ENCODE results near the gene COQ2.
"Not testable (repeated sequence)": the region's sequence is repeated elsewhere in the genome, so short reads cannot be mapped to it uniquely, and the experiment has no call there.

The COQ2 gene

GRCh38 chr4:83248486-83248885, 36.1 kb downstream of the COQ2 start:
- Mint-ChIP-seq H3K4me3 (no peak overlapping the region), H3K4me1 (peaks cover 25 to 50% of the 10 kb centered on the region in 2 donors), H3K9me3 (peaks cover 0 to 5% of the 10 kb centered on the region in 2 donors), H3K27me3 (no peaks in the 10 kb centered on the region), H3K36me3 (peaks cover 5 to 8% of the 10 kb centered on the region in 2 donors), H3K27ac (no peak overlapping the region)
- DNase-seq (no peak), ATAC-seq (replicated peaks) (no peak)

- Mint-ChIP-seq H3K4me1 (peaks cover 26 to 51% of the 10 kb centered on the region in 2 donors), H3K4me3 (no peak overlapping the region), H3K36me3 (peaks cover 5 to 11% of the 10 kb centered on the region in 2 donors), H3K9me3 (peaks cover 0 to 5% of the 10 kb centered on the region in 2 donors), H3K27ac (peak overlapping the region; percentile 83), H3K27me3 (no peaks in the 10 kb centered on the region)
- DNase-seq (no peak), ATAC-seq (replicated peaks) (no peak)
Measured at GRCh38 chr4:83247415-83248357, 36.9 kb downstream of the COQ2 start.

GRCh38 chr4:83241132-83241531, 43.5 kb downstream of the COQ2 start:
- peaks cover 27 to 69% of the 10 kb centered on the region in 2 donors for H3K4me1 Mint-ChIP-seq
- ATAC-seq (replicated peaks), result no peak

DNA sequence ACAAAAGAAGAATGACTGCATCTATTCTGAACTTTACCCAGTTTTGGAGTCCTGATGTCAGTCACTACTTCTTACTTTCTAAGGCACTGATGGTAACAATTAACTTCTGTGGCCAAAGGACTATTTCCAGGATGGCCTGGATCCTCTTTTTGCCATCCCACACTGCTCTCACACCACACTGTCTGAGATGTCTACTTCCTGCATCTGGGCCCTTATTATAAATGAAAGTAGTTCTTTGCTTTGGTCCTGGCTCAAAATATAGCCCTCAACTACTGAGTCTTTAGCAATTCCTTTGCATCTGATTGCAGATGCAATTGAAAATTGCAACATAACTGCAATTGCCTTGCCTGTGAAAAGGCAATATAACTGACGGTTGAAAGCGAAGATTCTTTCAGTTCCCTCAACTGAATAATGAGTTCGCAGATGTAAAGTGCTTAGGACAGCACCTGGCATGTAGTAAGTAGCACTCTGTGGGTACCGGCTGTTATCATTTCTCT, 44.2 kb downstream of the COQ2 start:
- no peaks in the 10 kb centered on the region for H3K27me3 Mint-ChIP-seq

More at GRCh38 chr4:83241132-83241531, 43.5 kb downstream of the COQ2 start:
- peak overlapping the region; percentile 10 to 39 for H3K4me3 Mint-ChIP-seq
- no peak overlapping the region for H3K27ac Mint-ChIP-seq
- DNase-seq, result no peak
- peaks cover 0 to 6% of the 10 kb centered on the region in 2 donors for H3K9me3 Mint-ChIP-seq
- H3K36me3 Mint-ChIP-seq, result peaks cover 5 to 11% of the 10 kb centered on the region in 2 donors
- no peaks in the 10 kb centered on the region for H3K27me3 Mint-ChIP-seq

DNA sequence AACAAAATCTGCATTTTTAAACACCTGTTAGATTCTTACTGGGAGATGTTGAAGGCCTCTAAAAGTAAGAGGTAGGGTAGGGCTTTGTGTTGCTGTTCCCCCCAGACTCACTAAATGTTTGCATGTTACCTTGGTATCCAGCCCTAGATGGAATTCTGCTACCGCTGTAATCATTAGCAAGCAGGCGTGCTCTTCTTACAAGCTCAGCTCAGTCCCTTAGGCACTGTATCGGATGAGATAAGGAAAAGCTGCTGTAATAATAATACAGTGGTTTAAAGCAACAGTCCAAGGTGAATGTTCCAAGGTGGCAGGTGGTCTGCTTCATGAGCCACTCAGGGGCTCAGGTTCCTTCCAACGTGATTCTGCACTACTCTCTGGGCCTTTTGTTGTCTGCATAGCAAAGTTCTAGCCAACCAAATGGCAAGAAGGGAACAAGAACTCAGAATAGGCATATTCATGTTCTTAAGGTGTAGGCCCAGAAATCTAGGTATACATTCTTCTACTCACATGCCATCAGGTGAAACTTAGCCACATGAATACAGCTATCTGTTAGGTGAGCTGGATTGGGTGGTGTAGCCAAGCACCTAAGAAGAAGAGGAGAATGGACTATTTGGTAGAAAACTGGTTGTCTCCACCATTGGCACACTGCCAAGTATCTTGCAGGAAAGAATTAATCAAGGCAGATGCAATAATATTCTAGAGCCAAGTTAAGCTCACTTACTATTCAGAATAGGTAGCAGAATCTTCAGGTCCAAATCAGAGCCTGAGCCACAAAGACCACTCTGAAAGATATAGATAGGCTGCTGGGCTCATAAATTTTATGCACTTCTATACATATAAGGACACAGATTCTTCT, 46.0 kb downstream of the COQ2 start:
- DNase-seq (no peak), ATAC-seq (replicated peaks) (no peak)
- Mint-ChIP-seq H3K27ac (no peak overlapping the region), H3K4me3 (no peak overlapping the region), H3K9me3 (peaks cover 0 to 1% of the 10 kb centered on the region in 2 donors), H3K36me3 (peaks cover under 1 to 8% of the 10 kb centered on the region in 2 donors), H3K4me1 (peaks cover 26 to 60% of the 10 kb centered on the region in 2 donors), H3K27me3 (no peaks in the 10 kb centered on the region)

More for the DNA sequence above, 44.2 kb downstream of the COQ2 start:
- peaks cover 2 to 15% of the 10 kb centered on the region in 2 donors for H3K36me3 Mint-ChIP-seq
- ATAC-seq (replicated peaks) (peak; percentile 96 to 97), DNase-seq (peak; percentile 68)
- peaks cover 0 to 5% of the 10 kb centered on the region in 2 donors for H3K9me3 Mint-ChIP-seq
- peaks cover 33 to 69% of the 10 kb centered on the region in 2 donors for H3K4me1 Mint-ChIP-seq
- peak overlapping the region; percentile 66 for H3K27ac Mint-ChIP-seq
- H3K4me3 Mint-ChIP-seq, result peak overlapping the region; percentile 72 to 75

GRCh38 chr4:83237591-83237990, 47.0 kb downstream of the COQ2 start:
- Mint-ChIP-seq H3K27ac (no peak overlapping the region), H3K36me3 (peaks cover 0 to 4% of the 10 kb centered on the region in 2 donors), H3K4me3 (no peak overlapping the region), H3K27me3 (no peaks in the 10 kb centered on the region), H3K9me3 (peaks cover 0 to 1% of the 10 kb centered on the region in 2 donors), H3K4me1 (peaks cover 20 to 55% of the 10 kb centered on the region in 2 donors)
- ATAC-seq (replicated peaks), result no peak
- no peak for DNase-seq

GRCh38 chr4:83235645-83236133, 48.9 kb downstream of the COQ2 start:
- Mint-ChIP-seq H3K4me1 (peaks cover 31 to 59% of the 10 kb centered on the region in 2 donors), H3K27ac (peak overlapping the region; percentile 47), H3K4me3 (peak overlapping the region; percentile 41 to 53)
- H3K9me3 Mint-ChIP-seq; H3K27me3 Mint-ChIP-seq; H3K36me3 Mint-ChIP-seq; DNase-seq; ATAC-seq (replicated peaks): not testable (repeated sequence)

DNA sequence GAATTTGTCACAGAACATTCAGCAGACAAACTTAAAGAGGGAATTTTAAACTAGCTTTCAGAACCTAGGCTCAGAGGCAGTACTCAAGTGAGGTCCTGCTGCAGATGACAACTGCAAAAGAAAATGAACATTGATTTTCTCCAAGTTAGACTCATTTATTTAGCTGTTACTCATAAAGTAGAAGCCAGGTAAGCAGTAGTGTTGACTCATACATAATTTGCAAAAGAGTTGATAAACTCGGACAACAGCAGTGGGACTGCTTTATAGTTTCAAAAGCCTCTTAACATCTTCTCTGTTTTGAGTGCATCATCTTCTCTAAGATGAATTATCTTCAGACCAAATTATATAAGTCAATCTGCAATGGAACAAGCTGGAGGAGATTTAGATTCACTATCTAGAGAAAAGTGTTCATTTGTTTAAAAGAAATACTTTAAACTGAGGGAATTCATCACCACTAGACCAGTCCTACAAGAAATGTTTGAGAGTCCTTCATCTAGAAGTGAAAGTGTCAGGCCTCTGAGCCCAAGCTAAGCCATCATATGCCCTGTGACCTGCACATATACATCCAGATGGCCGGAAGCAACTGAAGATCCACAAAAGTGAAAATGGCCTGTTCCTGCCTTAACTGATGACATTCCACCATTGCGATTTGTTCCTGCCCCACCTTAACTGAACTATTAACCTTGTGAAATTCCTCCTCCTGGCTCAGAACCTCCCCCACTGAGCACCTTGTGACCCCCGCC, 49.5 kb downstream of the COQ2 start:
- Mint-ChIP-seq H3K27me3 (no peaks in the 10 kb centered on the region), H3K4me3 (peak overlapping the region; percentile 41 to 53), H3K4me1 (peaks cover 29 to 56% of the 10 kb centered on the region in 2 donors), H3K9me3 (peaks cover 0 to 1% of the 10 kb centered on the region in 2 donors), H3K27ac (peak overlapping the region; percentile 47), H3K36me3 (peaks cover 0 to 9% of the 10 kb centered on the region in 2 donors)
- ATAC-seq (replicated peaks) (no peak), DNase-seq (no peak)

GRCh38 chr4:83234387-83234786, 50.2 kb downstream of the COQ2 start:
- H3K9me3 Mint-ChIP-seq; H3K4me3 Mint-ChIP-seq; ATAC-seq (replicated peaks); DNase-seq; H3K27me3 Mint-ChIP-seq: not testable (repeated sequence)
- Mint-ChIP-seq H3K36me3 (peaks cover 0 to 11% of the 10 kb centered on the region in 2 donors), H3K27ac (peak overlapping the region; percentile 42), H3K4me1 (peaks cover 26 to 54% of the 10 kb centered on the region in 2 donors)

- Mint-ChIP-seq H3K27me3 (no peaks in the 10 kb centered on the region), H3K27ac (peak overlapping the region; percentile 60), H3K4me1 (peaks cover 26 to 54% of the 10 kb centered on the region in 2 donors), H3K9me3 (peaks cover 0 to 1% of the 10 kb centered on the region in 2 donors), H3K36me3 (peaks cover 0 to 11% of the 10 kb centered on the region in 2 donors), H3K4me3 (peak overlapping the region; percentile 12 to 48)
- ATAC-seq (replicated peaks) (no peak), DNase-seq (no peak)
Measured at GRCh38 chr4:83232082-83232481, 52.5 kb downstream of the COQ2 start.

DNA sequence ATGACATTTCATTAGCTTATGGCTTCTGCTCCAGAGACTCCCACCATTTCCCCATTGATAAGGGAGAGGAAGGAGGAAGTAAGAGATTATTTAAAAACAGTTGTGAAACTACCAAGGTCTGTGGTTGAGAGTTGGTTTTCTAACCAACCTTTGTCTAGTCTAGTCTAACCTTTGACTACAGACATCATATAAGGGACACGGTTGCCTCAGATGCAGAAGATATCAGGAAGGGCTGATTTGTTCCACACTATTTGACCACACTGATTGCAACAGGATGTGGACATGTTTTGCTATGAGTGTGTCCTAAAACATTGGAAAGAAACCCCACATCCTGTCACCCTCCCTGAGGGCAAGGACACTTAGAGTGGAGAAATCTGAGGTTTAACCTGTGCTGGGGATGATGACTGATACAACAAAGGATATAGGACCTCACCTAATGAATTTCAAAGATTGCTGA, 53.0 kb downstream of the COQ2 start:
- Mint-ChIP-seq H3K27me3 (no peaks in the 10 kb centered on the region), H3K27ac (peak overlapping the region; percentile 60), H3K4me3 (peak overlapping the region; percentile 12 to 48), H3K36me3 (peaks cover 0 to 11% of the 10 kb centered on the region in 2 donors), H3K4me1 (peaks cover 26 to 51% of the 10 kb centered on the region in 2 donors), H3K9me3 (peaks cover 0 to 1% of the 10 kb centered on the region in 2 donors)
- ATAC-seq (replicated peaks) (peak; percentile 95), DNase-seq (peak; percentile 39)

GRCh38 chr4:83230928-83231327, 53.7 kb downstream of the COQ2 start:
- Mint-ChIP-seq H3K9me3 (peaks cover 0 to 1% of the 10 kb centered on the region in 2 donors), H3K27me3 (no peaks in the 10 kb centered on the region), H3K36me3 (peaks cover 0 to 11% of the 10 kb centered on the region in 2 donors), H3K4me3 (no peak overlapping the region), H3K4me1 (peaks cover 23 to 43% of the 10 kb centered on the region in 2 donors), H3K27ac (peak overlapping the region; percentile 16)
- DNase-seq (no peak), ATAC-seq (replicated peaks) (peak in 1 of 2 donors; percentile 24)

GRCh38 chr4:83229791-83230190, 54.8 kb downstream of the COQ2 start:
- DNase-seq (no peak), ATAC-seq (replicated peaks) (no peak)
- Mint-ChIP-seq H3K4me3 (no peak overlapping the region), H3K27me3 (no peaks in the 10 kb centered on the region), H3K36me3 (peaks cover 0 to 7% of the 10 kb centered on the region in 2 donors), H3K27ac (no peak overlapping the region), H3K4me1 (peaks cover 15 to 37% of the 10 kb centered on the region in 2 donors), H3K9me3 (peaks cover 0 to 1% of the 10 kb centered on the region in 2 donors)

Measured in stimulated activated naive B cell treated with anti-CD40 and anti-IgM and Interleukin-4, amounts not matched to agents 10 μg/mL and 1 μg/mL and 100 μg/mL, for 72 hours (primary cell).